Fibroblast of skin of left biceps (primary cell): ENCODE results near the gene NRAP.
A peak's percentile ranks its signal among the peaks of the same experiment; 100 is the strongest.

Source experiments
- DNase-seq, 2 experiments: peaks; one replicate each; pipeline ENCODE4 v3.0.0-alpha.2; 2013; ENCODE audit warnings: low read depth in 2 of 2

The NRAP gene

DNA sequence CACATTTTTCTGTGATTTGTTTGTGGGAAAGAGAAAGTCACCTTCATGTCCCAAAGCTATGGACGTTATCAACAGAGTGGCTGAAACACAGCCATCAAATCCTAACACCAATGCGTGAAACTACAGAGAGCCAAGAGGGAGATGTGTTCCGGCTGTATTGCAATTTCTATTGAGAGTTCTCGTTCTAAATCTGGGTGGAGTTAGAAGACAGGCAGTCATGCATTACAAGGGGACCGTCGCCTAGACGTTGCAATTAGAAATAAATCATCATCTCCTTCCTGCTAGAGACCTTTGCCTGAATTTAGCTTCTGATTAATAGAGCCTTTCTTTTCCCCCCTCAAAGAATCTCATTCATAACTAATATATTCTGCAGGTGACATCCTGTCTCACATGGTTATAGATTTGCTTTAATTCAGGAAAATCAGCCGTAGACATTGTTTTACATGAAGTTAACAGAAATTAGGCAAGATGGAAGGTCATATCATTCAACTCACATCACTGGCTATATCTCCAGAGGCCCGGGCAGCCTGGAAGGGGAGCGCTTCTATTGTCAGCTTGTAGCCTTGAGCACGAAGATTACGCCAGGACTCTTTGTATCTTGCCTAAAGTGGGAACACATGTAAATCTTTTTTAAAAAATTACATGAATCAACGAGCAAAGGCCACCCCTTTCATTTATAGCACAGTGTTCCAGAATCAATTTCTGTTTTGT lies 58.4 kb downstream of the NRAP start:
- no peak for DNase-seq

- no peak for DNase-seq
Measured at GRCh38 chr10:113604572-113604971, 59.3 kb downstream of the NRAP start.

DNA sequence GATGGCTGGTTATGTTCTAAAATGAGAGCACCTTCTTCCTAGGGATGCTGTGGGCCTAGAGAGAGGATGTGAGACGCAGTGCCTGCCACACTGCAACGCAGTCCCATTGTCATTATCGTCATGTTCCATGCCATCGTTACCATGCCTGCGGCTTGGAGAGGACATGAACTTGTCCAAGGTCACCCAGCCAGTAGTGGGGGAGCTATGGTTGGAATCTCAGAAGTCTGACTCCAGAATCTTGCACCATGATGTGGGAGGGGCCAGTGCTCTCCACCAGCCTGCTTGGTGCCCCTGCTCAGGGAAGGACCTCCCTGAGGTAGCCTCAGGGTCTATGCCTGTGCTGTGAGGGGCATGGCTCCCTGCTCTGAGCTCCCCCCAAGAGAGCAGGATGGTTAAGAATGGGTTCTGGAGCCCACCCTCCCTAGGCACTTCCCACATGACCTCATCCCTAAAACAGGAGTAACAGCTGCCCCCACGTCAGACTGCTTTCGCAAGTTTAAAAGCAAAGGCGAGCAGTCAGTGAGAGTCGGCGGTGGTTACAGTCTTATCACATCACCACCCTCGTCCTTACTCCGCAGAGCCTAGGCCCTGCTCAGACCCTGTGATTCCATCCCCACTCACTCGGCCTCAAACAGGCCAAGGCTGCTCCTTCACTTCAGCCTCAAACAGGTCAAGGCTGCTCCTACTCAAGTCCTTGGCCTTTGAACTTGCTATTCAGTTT lies 60.6 kb downstream of the NRAP start:
- no peak for DNase-seq

GRCh38 chr10:113600569-113600968 lies 63.3 kb downstream of the NRAP start:
- no peak for DNase-seq

DNA sequence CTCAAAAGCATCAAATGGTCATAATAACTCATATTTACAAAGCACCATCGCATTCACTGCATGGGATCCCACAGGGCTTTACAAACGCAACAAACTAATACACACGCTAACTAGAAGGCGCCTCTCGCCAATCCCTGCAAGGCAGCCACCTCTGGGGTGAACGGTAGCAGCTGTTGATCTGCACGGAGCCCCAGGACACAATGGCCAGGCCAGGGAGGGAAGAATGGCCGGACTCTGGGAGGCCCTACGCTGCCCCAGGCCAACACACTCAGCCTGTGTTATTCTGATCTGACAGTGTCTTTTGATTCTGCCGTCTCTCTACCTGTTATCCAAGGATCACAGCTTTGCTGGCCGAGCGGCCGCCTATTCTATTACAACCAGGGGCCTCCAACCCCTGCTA lies 69.2 kb downstream of the NRAP start:
- no peak for DNase-seq

GRCh38 chr10:113592380-113592779 lies 71.5 kb downstream of the NRAP start:
- no peak for DNase-seq

DNA sequence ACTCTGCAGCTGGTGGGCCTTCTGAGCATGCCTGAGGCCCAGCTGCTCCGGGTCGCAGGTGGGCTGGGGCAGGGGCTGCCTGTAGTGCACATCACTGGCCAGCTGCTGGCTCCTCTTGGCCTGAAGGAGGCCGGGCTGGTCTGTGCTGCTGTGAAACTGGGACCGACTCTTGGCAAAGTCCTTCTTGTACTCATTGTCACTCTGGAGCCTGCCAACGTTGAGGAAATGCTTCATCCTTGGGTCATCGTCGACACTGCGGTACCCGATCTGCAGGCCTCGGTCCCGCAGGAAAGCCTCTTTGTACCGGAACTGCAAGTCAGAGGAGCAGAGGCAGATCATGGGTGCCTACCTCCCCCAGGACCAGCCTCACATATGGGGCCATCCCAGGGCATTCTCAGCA lies 73.3 kb downstream of the NRAP start:
- DNase-seq = no peak

DNA sequence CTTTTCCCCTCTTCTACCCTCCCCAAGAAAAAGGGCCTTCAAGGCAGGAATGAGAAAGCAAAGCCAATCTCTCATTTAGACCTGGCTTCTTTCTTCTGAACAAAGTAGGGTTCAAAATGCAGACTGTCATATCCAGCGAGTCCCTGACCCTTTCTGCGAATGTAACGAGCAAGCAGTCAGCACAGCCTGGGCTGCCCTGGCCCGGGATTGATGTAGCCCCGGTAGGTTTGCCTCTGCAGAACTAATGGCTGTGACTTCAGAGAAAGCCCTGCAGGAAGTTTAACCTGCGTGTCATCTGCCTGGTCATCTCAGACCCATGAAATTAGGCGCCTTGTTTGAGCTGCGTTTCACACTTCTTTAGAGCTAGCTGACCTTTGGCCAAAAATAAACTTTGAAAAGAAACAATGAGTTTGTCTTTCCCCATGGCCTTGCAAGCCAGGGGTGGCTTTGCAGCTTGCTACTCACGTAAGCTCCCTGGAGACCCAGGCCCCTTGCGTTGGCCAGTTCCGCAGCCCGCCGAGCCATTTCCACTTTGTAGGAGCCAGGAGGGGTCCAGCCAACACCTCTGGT lies 74.6 kb downstream of the NRAP start:
- no peak for DNase-seq

DNA sequence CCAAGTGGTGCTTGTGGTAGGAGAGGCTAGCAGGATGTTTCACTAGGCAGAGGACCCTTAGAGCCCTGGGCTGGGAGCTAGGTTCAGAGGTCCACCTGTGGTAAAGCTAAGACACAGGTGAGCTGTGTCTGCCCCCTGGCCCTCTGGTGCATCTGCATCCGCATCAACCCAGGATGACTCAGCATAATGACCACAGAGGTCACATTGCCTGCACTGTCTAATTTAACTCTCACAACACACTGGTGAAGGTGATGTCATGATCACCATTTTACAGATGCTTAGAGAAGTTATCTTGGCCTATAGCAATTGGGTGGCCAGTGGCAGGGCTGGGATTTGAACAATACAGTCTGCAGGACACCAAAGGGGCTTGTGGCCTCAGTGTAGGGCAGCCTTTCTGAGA lies 77.9 kb downstream of the NRAP start:
- DNase-seq = no peak

- DNase-seq = no peak
Measured at GRCh38 chr10:113583571-113583970, 80.3 kb downstream of the NRAP start.

DNA sequence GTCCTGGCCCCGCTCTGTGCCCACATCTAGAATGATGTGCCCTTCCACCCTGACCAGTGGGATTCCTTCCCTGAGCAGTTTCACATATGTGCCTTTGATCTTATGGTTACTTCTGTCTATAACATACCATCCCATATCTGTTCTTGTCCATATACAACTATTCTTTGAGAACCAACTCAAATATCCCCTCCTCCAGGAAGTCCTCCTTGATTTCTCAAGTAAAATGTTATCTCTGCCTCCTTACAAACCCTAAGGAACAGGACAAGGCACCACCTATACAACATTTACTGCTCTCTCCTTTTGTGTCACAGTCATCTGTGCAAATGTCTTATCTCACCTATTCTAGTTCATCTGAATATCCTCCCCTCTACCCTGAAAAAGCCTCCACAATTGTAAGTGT lies 82.7 kb downstream of the NRAP start:
- DNase-seq = no peak

DNA sequence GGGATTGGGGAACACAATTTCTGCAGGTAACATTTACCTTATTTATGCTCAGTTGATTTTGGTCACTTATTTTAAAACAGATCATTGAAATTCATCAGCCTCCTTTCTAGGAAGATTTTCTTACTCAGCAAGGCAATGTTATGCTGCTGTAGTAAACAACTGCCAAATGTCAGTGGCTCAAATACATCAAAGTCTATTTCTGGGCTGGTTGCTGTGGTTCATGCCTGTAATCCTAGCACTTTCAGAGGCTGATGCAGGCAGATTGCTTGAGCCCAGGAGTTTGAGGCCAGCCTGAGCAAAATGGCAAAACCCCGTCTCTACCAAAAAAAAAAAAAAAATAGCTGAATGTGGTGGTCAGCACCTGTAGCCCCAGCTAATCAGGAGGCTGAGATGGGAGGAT lies 85.1 kb downstream of the NRAP start:
- DNase-seq = no peak

GRCh38 chr10:113576852-113577251 lies 87.0 kb downstream of the NRAP start:
- DNase-seq = no peak

DNA sequence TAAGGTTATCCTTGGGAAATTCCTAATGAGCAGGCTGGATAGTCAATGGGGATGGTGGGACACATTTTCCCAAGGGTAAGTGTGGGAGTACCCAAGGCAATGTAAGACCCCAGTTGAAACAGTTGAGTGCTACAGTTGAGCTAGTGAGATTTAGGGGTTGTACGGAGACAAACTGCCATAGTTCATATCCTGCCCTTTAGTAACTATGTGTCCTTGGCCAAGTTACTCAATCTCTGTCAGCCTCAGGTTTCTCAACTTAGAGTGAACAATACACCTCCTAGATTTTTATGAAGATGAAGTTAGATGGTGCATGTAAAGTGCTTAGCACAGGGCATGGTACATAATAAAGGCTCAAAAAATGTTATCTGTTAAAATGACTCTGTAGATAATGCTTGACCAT lies 90.5 kb downstream of the NRAP start:
- DNase-seq = no peak

DNA sequence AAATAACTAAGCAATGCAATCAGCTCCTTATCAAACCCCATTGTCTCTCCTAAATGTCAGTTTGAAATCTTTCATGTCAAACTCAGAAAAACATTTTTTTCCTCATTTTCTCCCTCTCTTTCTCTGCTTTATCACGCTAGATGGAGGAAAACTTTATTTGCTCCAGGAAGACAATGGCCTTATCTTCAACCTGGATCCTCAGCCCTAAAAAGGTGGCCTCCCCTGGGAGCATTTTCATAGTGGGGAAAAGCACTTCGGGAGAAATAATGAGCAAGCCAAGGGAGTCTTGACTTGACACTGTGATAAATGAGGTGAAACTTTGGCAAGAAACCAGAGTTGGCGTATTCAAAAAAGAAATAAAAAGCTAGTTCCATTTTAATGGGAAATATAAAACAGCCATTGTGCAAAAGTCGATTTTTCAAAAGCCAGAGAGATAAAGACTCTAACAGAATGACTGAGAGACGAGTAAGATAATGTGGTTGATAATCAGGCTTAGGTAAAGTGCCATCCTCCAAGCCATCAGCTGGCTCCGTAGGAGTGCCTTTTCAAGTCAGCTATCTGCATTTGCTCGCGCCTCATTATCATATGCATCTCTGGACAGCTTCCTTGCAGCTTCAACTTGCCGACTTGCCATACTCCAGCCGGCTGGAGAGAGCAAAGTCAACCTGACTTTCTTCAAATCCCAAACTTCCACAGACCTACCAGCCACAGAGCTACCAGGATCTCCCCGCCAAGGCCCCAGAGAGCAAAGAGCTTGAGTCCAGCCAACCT lies 91.1 kb downstream of the NRAP start:
- no peak for DNase-seq

- no peak for DNase-seq
Measured at GRCh38 chr10:113569576-113569975, 94.3 kb downstream of the NRAP start.

DNA sequence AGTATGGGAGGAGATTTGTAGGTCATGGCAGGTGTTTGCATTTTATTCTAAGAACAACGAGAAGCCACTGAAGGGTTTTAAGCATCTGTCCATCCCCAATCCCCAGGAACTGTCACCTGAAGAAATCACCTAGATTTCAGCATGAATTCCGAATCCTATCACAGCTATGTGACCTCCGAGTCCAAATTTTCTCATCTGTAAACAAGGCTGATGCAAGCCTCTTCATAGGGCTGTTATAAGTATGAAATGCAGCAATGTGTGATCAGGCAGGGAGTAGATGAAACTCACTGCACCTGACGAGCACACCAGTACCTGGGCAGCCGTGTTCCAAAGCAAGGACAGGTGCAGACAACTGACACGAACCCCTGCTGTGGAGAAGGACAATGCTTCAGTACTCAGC lies 97.0 kb downstream of the NRAP start:
- no peak for DNase-seq

DNA sequence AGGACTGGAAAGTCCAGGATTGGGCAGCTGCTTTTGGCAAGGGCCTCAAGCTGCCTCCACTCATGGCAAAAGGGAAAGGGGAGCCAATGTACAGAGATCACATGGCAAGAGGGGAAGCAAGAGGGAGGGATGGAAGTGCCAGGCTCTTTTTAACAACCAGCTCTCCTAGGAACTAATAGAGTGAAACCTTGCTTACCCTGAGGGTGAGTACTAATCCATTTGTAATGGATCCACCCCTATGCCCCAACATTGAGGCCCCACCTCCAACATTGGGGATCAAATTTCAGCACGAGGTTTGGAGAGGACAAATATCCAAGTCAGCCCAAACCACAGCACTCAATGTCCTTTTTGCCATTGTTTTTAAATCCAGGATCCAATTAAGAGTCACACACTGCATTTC lies 98.5 kb downstream of the NRAP start:
- DNase-seq = no peak

DNA sequence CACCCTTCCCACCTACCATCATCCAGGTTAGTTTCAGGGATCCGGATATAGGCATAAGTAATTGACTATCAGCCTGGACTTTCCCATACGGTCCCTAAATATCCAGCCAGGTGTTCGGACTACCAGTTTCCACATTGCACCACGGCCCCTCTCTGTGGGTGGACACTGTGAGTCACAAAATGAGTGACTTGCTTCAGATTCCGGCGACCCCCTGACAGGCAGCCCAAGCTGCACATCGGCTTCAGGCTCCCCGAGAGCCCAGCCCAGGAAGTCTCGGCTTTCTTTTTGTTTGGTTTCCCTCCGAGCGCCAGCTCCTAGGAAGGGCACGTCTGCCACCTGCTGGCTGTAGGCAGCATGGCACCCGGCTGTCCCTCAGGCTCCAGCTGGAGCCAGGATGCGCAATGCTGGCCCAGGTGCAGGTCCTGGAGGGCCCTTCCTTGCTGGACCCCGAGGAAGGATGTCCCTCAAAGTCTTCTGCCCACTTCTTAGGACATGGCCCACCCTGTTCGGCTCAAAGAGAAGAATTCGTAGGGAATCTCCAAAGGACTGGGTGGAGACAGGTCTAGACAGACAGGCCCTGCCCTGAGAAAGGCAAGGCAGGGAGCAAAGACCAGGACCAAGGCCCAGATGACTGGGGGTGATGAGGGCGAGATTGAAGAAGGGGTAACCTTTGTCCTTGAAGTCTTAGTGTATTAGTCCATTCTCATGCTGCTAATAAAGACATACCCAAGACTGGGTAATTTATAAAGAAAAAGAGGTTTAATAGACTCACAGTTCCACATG lies 100.3 kb downstream of the NRAP start:
- peak; percentile 20 to 26 for DNase-seq

DNA sequence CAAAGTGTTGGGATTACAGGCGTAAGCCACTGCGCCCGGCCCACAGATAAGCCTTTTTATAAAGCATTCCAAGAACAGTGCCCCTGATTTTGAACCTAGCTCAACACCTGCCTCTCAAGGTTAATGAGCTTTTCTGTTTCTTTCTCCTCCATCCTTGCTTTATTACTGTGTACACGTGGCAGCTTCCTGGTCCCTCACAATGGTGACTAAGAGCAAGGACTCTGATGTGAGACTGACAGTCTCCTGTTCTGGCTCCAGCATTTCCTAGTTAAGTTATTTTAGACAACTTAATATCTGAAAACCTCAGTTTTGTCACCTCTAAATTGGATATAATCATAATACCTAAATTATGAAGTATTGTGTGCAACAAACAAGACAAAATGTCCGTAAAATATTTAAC lies 101.1 kb downstream of the NRAP start:
- DNase-seq = no peak

GRCh38 chr10:113562069-113562468 lies 101.8 kb downstream of the NRAP start:
- DNase-seq = no peak

DNA sequence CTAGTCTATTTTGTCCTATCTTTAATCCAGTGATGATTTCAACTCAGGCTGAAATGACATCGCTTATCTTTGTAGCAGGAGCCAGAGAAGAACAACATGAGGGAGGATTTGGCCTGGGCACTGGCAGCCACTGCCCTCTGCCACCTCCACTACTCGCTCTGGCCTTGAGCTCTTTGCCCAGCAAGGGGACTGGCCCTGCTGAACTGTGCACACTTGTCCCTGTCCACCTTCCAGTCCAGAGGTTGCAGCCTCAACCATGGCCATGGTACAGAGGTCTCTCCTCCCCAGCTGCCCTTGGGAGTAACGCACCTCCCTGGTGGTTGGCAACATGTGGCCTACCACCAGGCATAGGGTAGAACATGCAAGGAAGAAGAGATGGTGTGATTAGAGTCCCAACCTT lies 102.6 kb downstream of the NRAP start:
- no peak for DNase-seq
